Activated CD8-positive, alpha-beta memory T cell treated with anti-CD3 and anti-CD28 coated beads for 36 hours (primary cell): ENCODE results near the gene BTNL2. TPM values are rescaled to one million over a fixed set of nuclear protein-coding genes. Genes with fewer than 3 reads are reported as not detected.

Experiments used
- CTCF ChIA-PET: fragments of 350-600 bp; sonication (Branson Sonifier 250); formaldehyde crosslinking; loops from one replicate; lab custom pipeline; 2021; ENCODE audit warnings: antibody characterized with exemption; lab: Charles Lee
- POLR2A ChIA-PET: fragments of 350-600 bp; sonication (Branson Sonifier 250); formaldehyde crosslinking; loops from one replicate; lab custom pipeline; 2021; ENCODE audit warnings: antibody characterized with exemption; lab: Charles Lee
- total RNA-seq, 2 experiments: library from RNA; stranded (reverse); gene quantifications; one replicate each; pipeline ENCODE4 v1.2.3, GENCODE V29; 2021

BTNL2 gene
- total RNA-seq, 2 experiments from 2014 or later: not detected

GRCh38 chr6:32424589-32425300 lies 17.8 kb upstream of the BTNL2 start:
- CTCF ChIA-PET: interaction anchor here (1.1 to 2.8 kb wide), 3 partner anchors 11 to 267 kb away, joined by 4 to 11 read pairs (median 6); no protein-coding TSS in a partner anchor
- POLR2A ChIA-PET: no interaction called here

- ChIA-PET POLR2A (no interaction called here), CTCF (interaction anchor here (1.9 kb wide), 1 partner anchor 276 kb away, joined by 6 read pairs; no protein-coding TSS in a partner anchor)
Measured at GRCh38 chr6:32416036-32416435, 9.1 kb upstream of the BTNL2 start.

- CTCF ChIA-PET: interaction anchor here (0.7 to 1.9 kb wide), 4 partner anchors 277 to 381 kb away, joined by 3 to 6 read pairs (median 3); no protein-coding TSS in a partner anchor
- POLR2A ChIA-PET: no interaction called here
Measured at GRCh38 chr6:32415521-32416019, 8.6 kb upstream of the BTNL2 start.

DNA sequence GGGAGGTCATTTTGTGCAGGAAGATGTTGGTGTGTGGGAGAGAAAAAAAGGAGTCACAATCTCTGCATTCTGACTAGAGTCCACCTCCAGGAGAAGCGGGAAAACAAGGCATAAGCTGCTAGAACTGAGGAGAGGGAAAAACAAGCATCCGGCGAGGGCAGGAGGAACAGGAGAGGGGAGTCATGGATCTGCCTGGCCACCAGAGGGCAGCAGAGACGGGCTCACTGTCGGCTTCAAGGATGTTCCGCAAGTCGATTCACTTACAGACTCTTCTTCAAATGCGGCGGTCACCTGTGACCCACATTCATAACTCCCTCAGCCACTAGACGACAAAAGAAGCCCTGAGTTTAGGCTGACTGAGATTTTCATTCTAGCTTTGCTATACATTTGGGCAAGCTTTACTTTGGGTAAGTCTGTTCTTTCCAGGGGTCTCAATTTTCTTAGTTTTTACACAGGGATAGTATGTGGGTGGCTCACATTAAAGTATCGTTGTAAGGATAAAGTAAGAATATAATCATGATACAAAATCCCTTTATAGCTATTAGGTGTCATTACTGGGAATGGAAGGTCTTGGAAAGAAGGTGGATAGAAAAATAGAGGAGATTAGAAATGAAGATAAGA lies 6.6 kb upstream of the BTNL2 start:
- CTCF ChIA-PET: interaction anchor here (0.8 to 1.8 kb wide), 16 partner anchors 9 to 425 kb away, joined by 3 to 11 read pairs (median 4); partner anchors contain the start of genes NOTCH4 and TAP2

GRCh38 chr6:32411566-32412327 lies 4.8 kb upstream of the BTNL2 start:
- ChIA-PET POLR2A (no interaction called here), CTCF (interaction anchor here (0.7 to 1.3 kb wide), 3 partner anchors 49 to 280 kb away, joined by 3 to 4 read pairs (median 3); no protein-coding TSS in a partner anchor)

More for the DNA sequence above, 6.6 kb upstream of the BTNL2 start:
- POLR2A ChIA-PET: no interaction called here

DNA sequence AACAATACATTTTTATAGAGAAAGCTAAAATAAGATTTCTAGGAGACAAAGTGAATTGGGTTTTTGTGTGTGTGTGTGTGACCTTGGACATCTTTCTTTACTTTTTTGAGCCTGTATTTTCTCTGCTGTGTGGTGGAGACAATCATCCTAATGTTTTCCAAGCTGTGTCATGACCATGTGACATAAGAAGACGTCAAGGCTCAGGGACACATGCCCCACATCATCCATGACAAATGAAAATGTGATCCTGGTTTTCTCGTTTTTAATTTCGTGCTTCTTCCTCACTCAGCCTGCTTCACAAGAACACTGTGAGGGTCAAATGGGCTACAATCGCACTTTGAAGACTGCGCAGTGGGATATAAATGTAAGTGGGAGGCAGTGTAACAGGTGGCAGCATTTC lies 3.9 kb upstream of the BTNL2 start:
- POLR2A ChIA-PET: no interaction called here
- CTCF ChIA-PET: interaction anchor here (0.7 to 2.1 kb wide), 3 partner anchors 50 to 457 kb away, joined by 3 to 4 read pairs (median 3); no protein-coding TSS in a partner anchor

DNA sequence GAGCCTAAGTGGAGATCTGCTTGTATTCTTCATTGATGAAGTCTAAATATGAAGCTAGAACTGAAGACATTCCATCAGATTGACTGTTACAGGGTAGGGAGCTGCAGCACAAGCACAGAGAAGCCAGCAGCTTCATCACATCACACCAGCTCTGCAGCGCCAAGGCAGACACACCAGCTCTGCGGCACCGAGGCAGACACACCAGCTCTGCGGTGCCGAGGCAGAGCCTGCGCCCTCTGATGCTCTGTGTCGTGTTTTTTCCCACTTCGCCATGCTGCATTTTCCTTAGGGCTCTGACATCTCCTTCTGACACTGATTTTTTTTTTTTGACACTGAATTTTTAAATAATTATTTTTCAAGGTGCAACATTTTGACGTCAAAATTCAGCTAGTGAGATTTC lies 784 bp downstream of the BTNL2 start:
- ChIA-PET POLR2A (no interaction called here), CTCF (interaction anchor here (1.3 kb wide), 1 partner anchor 286 kb away, joined by 3 read pairs; no protein-coding TSS in a partner anchor)

GRCh38 chr6:32405656-32406055 lies 1.3 kb downstream of the BTNL2 start:
- CTCF ChIA-PET: interaction anchor here (1.3 kb wide), 1 partner anchor 287 kb away, joined by 3 read pairs; no protein-coding TSS in a partner anchor
- POLR2A ChIA-PET: no interaction called here

DNA sequence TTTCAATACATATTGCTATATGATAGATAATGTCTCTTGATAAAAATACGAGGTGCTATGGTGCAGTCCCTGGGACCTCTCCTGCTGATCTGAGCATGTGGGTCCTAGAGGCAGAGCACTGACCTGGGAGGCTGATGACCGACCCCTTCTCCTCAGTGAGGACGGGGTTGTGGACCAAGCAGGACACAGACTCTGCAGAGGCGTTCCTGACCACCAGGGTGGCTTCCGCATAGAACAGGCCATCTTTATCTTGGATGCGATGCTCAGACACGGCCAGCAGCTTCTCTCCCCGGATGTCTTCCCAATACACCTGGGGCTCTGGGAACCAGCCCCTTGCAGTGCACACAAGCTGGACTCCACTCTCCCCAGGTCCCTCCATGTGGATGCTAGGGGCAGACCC lies 4.2 kb downstream of the BTNL2 start:
- CTCF ChIA-PET: no interaction called here
- POLR2A ChIA-PET: no interaction called here

DNA sequence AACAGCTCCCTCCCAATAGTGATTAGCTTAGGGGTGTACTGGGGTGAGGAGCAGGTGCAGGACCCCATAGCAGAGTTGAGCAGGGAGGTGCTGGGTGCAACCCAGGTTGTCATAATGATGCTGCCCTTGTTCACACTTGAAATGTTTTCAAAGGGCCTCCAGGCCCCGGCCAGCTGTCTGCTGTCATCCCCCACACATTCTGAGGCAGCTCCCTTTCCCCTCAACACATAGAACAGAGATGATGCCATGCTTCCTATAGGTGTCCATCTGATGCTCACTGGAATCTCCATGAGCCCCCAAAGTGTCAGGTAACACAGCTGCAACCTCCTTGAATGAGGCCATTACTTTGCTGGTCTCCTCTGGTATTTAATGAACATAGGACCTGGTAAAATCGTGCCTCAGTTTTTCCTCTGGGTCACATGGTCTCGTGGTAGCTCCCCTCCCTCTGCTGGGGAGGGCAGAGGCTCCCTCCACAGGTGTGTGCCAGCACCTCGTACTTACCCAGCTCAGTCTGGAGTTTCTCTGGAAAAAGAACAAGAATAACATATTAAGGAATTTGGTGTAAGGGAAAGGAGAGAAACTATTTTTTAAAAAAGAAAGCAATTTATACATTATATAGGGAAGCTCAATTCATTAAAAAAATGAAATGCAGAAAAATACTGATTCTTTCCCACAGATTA lies 5.6 kb downstream of the BTNL2 start:
- POLR2A ChIA-PET: no interaction called here

GRCh38 chr6:32397252-32397920 lies 9.6 kb downstream of the BTNL2 start:
- ChIA-PET POLR2A (no interaction called here), CTCF (interaction anchor here (1.0 kb wide), 1 partner anchor 17 kb away, joined by 3 read pairs; no protein-coding TSS in a partner anchor)

More for the DNA sequence above, 5.6 kb downstream of the BTNL2 start:
- CTCF ChIA-PET: interaction anchor here (1.4 kb wide), 1 partner anchor 12 kb away, joined by 8 read pairs; no protein-coding TSS in a partner anchor

- ChIA-PET POLR2A (no interaction called here), CTCF (no interaction called here)
Measured at GRCh38 chr6:32396028-32396427, 11.0 kb downstream of the BTNL2 start.

DNA sequence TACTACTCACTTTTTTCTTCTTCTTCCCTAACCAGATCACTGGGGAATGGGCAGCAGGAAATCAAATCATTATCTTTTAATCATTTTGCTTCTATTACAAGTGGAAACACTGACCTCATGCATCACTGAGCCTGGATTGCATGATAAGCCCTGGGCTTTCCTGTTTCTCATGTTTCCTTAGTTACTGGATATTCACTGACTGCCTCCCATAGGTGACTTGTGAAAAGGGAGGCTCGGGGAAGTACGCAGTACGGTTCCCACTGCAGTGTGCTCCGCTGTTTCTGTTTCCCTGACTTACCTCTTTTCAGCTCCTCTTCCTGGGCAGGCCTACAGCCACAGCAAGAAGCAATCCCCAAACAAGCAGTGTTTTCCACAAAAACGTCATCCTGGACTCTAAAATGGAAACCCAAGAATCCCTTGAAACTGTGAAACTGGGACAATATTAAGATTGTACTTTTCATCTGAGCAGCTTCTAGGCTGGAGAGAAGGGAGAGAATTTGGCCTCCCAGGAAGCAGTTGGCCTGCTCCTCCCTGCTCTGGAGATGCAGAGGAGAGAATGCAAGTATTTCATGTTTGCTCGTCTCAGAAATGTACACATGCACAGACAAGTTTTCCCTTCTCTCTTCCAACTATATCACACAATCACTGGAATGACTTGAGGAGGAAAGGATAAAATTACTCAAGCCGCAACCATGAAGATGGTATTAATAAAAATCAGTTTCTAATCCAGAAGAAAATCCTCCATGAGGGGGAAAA lies 13.1 kb downstream of the BTNL2 start:
- CTCF ChIA-PET: no interaction called here
- POLR2A ChIA-PET: no interaction called here

DNA sequence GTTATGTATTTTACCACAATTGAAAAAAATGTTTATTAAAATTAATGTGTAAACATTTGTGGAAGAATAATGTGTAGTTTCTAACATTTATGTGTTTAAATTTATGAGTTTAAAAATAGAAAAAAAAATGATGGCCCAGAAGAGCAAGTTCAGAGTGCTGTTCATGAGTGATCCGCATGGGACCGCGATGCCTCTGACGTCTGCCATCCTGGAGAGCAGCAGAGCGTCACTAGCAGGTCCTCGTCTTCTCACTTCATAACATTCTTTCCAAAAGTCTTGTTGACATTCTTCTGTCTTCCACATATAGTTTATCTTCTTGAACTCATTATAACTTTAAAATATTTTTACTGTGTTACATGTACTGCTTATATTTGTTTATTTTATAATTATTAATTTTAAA lies 15.5 kb downstream of the BTNL2 start:
- CTCF ChIA-PET: no interaction called here
- POLR2A ChIA-PET: no interaction called here

DNA sequence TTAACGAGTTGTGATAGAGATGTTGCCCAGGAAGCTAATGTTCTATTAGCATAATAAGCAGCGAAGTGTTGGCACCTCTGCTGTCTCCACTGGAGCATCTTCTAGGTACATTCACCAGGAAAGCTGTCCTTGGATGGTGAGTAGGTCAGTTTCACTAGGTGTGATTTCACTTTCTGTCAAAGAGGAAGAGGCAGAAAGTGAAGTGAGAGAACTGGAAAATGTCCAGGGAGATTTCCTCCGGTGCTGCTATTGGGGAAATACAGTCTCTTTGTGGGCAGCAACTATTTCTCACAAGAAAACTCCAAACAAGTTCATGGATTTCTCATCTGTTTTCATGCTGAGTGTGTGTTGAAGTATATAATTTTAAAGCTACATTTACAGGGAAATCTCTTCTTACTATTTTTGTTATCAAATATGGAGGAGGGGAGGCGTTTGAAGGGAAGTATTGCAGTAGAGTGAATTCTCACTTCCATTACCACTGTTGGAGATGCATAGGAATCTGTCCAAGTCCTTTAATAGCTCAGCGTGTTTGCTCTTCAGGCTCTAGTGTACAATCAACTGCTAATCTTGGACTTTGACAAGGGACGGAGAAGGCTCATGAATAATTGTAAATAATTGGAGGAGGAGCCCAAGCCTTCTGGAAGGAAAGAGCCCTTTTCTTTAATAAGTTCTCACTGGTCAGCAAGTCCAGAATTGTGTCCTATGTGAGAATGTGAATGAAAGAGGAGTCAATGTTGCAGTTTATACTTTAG lies 19.2 kb downstream of the BTNL2 start:
- CTCF ChIA-PET: no interaction called here
- POLR2A ChIA-PET: no interaction called here

GRCh38 chr6:32386040-32386439 lies 20.9 kb downstream of the BTNL2 start:
- ChIA-PET CTCF (no interaction called here), POLR2A (no interaction called here)
